HG03460 (cell line): ENCODE data around the gene LMAN1.

Source experiments
- ATAC-seq: cut with Tn5 transposase; IDR thresholded peaks from one replicate; pipeline ENCODE4 v1.9.1; 2021; ENCODE audit not compliant: unreplicated experiment

The LMAN1 gene

GRCh38 chr18:59358712-59359575 is at the start of gene LMAN1:
Gene LMAN1, minus strand, starts transcription at chr18:59359265. Its CDS starts 21 bp downstream, at chr18:59359244.
- ATAC-seq, result peak; percentile 94

GRCh38 chr18:59402432-59403090 is 43.5 kb upstream of the LMAN1 start:
- peak; percentile 98 for ATAC-seq

- no peak for ATAC-seq
These were observed 41.3 kb upstream of the LMAN1 start for GRCh38 chr18:59400407-59400806.

GRCh38 chr18:59395226-59396175 is 36.4 kb upstream of the LMAN1 start:
- ATAC-seq, result no peak

DNA sequence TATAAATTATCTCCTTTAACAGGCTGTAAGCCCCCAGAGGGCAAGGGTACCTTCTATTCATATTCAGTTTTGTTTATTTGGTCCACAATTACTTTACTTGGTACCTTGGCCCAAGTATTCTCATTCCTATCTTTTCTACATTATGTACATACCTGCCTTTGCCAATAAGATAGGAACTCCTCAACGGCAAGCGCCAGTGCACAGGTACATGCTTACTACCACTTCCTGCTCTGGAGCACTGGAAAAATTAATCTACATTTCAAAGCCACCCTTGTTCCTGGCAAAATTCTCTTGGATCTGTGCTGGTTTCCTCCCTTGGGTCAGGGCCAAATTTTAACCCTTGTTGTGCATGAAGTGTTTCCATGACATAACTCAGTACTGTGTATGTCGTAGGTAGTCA is 34.3 kb upstream of the LMAN1 start:
- no peak for ATAC-seq

DNA sequence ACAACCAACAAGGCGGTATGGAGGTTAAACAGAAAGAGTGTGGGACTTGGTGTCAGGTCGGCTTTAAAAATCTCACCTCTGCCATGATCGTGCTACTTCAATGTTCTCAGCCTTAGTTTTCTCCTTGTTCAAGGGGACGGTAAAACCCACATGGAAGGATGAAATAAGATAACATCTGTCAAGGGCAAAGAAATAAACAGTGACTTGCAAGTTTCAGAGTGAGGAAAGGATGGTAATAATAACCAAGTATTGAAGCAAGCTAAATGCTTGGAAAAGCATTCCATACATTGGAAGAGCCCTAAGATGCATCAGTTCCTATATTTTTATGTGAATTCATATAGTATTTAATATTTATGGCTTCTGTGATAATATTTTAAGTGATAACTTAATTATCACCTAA is 29.8 kb upstream of the LMAN1 start:
- no peak for ATAC-seq

DNA sequence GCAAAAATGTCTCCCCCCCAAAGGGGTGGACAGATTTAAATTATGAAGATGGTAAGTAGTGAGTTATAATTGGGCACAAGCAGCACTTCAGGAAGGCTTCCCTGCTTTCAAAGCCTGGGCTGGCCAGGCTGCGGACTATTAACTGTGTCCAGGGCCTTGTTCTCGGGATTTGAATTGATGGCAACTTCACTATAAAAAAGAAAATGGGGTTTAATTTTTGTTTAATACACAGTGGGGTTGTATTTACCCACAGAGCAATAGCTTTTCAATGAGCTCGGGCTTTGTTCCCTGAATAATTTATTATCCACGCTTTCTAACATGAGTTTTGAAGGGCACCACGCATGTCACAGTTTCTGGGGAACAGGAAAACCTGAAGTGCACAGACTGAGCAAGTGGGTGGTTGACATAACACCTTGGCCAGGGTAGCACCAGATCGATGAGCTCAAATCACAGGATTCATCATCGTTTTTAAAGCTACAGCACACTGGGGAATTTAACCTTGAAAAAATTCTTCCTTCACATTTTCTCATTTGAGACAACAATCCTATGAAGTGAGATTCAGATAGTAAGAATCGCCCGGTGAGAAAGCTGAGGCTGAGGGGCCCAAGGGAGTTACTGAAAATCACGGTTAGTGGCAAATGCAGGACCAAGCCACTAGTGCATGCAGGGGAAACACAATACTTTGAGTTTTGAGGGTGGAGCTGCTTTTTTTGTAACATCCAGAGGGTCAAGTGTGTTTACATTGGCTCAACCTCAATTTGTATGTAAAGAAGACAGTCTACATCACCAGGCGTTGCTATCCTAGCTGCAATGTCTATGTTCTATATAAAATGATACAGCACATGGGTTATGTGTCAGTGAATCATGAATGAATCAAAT is 28.9 kb upstream of the LMAN1 start:
- ATAC-seq, result no peak

DNA sequence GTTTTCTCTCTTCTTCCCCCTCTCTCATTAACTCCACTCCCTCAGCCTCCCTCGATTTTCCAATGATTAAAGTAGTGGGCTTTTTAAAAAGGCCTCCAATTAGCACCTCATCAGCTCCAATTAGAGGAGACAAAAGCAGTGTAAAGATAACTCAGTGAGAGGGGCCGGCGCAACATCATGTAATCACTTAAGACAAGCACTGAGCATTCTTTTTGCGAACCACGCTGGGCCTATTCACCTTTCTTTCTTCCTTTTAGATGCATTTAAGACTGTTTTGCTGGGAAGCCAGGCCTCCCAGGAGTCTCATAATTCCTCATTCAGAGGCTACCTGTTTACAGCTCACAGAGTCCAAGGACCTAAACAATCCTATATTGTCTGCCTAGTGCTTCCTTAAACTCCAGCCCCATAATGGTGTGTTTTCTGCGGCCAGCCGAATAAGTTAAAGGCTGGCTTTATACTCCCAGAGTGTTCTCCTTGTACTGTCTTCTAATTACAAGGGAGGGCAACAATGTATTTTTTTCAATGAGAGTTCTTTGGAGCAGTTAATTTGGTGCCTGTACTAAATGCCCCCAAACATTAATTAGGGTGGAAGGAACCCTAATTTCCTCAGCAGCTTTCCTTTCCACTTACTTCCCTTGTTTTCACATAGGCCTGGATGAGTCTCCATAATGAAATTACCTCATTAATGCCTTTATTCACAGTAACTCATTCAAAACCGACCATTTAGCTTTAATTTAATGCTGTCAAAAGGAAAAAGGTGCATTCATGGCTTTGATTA is 28.0 kb upstream of the LMAN1 start:
- ATAC-seq, result no peak

DNA sequence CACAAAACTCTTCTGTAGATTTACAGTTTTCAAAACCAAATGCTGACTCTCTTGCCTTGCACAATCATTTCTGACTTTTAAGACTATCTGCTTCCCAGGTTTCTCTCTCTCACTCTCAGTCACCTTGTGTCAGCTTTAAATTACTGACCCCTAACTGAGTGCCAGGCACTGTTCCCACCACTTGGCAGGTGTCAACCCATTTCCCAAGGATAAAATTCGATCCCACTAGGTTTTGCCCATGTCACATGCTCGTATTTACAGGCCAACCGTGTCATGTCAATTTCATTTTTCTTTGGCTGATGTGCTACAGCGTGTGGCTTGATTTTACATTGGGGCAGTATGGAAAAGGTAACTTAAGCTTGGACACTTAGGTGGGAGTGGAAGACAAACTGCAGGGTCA is 26.1 kb upstream of the LMAN1 start:
- no peak for ATAC-seq

DNA sequence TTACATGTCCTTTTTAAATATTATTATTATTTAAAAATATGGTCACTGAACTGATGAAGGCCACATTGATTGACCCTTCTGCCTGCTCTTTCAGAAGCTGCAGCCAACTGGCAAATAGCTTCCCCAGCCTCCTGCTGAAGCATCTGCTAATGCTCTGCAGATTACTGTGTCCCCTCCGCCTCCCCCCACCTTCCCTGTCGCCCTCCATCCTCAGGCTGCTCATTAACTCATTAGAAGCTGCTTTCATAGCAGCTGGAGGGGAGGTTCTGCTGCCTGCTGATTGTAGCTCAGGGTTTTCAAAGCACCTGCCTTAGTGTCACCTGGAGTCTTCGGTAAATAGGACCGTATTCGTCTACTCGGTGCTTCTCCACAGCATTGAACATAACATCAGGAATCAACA is 24.8 kb upstream of the LMAN1 start:
- no peak for ATAC-seq

- ATAC-seq, result no peak
These were observed 23.3 kb upstream of the LMAN1 start for GRCh38 chr18:59382383-59382782.

- no peak for ATAC-seq
These were observed 22.9 kb upstream of the LMAN1 start for GRCh38 chr18:59381949-59382348.

GRCh38 chr18:59380706-59381105 is 21.6 kb upstream of the LMAN1 start:
- ATAC-seq, result no peak

DNA sequence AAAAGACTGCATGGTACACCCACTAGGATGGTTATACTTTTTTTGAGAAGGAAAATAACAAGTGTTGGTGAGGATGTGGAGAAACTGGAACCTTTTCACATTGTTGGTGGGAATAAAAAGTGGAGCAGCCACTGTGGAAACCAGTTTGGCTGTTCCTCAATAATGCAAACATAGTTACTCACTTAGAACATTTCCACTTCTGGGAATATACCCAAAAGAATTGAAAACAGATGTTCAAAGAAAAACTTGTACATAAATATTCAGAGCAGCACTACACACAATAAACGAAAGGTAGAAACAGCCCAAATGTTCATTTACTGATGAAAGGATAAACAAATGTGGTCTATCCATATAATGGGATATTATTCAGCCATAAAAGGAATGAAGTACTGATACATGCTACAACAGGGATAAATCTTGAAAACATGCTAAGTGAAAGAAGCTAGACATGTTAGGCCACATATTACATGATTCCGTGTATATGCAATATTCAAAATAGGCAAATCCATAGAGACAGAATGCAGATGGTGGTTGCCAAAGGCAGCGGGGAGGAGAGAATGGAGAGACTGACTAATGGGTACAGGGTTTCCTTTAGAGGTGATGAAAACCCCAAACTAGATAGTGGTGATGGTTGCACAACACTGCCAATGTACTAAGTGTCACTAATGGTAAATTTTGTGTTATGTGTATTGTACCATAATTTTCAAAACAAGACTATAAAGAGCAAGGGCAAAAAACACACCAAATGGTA is 20.9 kb upstream of the LMAN1 start:
- ATAC-seq, result no peak

DNA sequence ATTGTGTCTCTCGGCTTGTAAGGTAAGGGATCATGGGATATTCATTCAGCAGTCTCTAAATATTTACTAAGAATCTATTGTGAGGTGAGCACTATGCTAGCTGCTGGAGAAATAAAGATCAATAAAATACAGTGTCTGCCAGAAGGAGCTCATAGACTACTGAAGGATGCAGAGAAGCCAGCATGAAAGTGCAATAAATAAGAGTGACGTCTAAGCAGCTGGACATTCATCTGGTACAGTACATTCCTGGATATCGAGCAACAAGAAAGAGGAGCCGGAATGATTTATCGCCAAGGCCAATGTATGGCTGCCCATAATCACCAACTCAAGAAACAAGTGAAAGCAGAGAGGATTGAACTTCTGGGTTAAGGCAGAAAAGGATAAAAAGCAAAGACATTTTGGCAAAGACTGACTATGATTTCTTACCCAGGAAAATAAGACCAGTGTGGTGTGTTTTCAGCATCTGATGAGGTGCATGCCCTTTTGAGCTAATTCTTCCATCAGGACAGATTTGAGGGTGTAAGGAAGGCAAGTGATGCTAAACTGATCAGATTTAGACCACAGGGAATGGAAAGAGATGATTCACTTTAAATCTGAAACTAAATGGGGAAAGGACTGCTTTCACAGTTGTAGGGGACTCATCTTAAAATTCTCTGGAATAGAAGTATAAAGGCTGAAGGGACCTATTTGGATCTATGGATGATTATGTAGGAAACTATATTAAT is 18.7 kb upstream of the LMAN1 start:
- no peak for ATAC-seq

DNA sequence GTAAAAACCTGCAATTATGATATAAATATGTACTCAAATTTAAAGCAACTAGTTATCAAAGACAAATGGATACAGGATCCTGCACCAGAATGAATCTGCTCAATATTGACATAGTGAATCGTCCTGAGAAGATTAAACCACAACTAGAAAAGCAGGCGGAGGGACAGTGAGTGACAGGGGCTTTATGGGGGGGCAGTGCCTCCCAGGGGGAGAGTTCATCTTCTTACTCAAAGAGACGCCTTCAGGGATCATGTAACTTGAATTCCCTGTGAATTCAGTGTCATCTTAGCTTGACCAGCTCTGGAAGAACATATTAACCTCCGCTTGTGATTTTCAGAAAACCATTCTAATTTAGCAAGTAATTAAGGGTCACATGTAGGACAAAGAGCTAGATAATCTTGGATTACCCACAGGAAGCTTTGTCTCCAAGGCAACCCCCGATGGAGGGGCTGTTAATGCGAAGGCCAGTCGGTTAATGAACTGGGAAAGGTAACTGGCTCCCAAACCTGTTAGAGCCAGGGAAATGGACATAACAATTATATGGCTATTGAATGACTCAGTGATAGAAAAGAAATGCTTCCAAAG is 17.4 kb upstream of the LMAN1 start:
- no peak for ATAC-seq

- no peak for ATAC-seq
These were observed 15.1 kb upstream of the LMAN1 start for GRCh38 chr18:59374128-59374527.

- ATAC-seq, result no peak
These were observed 13.9 kb upstream of the LMAN1 start for GRCh38 chr18:59372975-59373374.
